Thyroid gland (tissue), 4 donors: Measurements from ENCODE around the gene ARX.

Source experiments
- POLR2A ChIP-seq, 2 donors: fragments of 450-650 bp; IDR thresholded peaks; one replicate each; pipeline ENCODE4 v1.6.1; 2017; ENCODE audit warnings: antibody characterized with exemption in 2 of 2, mild to moderate bottlenecking in 2 of 2, moderate library complexity in 1 of 2
- TF ChIP-seq, protein P1 (sequence below), 6 experiments: fragments of 200-600 bp in 3 of 6; fragments of 450-650 bp in 3 of 6; sonication (generic) in 3 of 6; IDR thresholded peaks; one replicate each; pipeline ENCODE4 v1.5.1; 2016 to 2019; ENCODE audit warnings: antibody characterized with exemption in 6 of 6, mild to moderate bottlenecking in 2 of 6, inconsistent platforms in 1 of 6, moderate library complexity in 1 of 6

DNA sequence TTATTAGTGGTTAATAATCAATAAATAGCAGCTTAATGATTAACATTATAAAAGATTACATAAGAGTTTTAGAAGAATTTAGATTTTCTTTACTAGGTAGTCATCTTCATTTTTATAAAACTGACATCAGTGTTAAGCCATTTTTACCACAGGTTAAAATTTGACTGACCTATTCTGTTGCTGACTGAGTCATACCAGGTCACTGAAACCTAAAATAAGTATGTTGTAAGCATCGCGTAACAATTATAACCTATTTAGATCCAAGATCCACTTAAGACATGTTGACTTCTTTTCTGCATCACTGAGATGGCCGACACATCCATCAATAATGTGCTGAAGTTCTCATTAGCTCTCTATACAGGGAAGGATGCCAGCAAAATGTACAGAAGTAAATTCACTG, 36.7 kb downstream of the ARX start:
- TF ChIP-seq, protein P1, sequence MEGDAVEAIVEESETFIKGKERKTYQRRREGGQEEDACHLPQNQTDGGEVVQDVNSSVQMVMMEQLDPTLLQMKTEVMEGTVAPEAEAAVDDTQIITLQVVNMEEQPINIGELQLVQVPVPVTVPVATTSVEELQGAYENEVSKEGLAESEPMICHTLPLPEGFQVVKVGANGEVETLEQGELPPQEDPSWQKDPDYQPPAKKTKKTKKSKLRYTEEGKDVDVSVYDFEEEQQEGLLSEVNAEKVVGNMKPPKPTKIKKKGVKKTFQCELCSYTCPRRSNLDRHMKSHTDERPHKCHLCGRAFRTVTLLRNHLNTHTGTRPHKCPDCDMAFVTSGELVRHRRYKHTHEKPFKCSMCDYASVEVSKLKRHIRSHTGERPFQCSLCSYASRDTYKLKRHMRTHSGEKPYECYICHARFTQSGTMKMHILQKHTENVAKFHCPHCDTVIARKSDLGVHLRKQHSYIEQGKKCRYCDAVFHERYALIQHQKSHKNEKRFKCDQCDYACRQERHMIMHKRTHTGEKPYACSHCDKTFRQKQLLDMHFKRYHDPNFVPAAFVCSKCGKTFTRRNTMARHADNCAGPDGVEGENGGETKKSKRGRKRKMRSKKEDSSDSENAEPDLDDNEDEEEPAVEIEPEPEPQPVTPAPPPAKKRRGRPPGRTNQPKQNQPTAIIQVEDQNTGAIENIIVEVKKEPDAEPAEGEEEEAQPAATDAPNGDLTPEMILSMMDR (IDR thresholded peaks at IDR 0.05) = no peak
- TF ChIP-seq POLR2A (IDR thresholded peaks at IDR 0.05) = no peak
